ENCODE measurements around the gene ZNF202.

Gene ZNF202

DNA sequence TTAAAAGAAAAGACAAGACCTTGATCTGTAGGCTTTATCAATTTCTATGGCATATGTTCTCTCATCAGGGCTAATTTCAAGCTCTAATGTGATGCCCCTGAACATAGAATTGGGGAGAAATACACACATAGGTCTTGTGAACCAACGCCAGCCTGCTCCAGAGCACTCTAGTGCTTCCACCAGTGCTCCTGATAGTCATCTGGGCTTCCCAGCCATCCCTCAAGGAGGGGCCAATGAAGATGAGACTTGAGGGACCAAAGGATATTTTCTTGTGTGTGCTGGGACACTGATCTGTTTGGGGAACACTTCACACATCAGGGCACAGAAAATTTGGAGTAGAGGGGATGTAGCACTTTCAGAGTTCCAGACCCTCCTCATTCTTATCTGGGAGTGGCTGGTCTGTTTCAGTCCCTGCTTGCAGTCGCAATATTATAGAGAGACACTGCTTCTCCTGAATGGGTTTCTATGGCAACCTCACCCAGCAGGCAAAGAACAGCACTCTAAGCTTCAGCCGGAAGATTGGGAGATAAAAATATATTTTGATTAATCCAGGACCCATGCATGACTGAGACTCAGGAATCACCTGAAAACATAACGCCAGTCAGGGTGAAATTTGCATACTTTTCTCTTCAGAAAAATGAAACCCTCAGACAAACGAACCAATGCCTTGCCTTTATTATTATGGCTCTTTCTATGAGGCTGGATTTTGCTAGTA, 58.6 kb downstream of the ZNF202 start:
- no peak for DNase-seq (ENCODE audit: low spot score)

DNA sequence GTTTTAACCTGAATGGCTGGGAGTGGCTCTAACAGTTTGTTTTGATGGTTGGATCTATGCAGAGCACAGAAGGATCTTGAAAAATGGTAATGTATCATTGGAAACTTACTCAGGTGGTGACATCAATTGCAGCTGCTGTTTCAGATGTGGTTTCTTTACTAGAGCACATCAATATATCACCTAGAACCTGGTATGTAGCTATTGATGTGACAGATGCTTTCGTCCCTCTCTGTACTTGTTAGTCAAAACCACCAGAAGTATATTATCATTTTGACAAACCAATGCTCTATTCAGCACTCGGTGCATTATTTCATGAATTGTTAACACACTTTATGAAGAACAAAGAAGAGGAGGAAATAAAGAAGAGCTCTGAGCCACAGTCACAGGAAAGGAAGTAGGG, 60.4 kb downstream of the ZNF202 start:
- no peak for DNase-seq (ENCODE audit: low spot score)

DNA sequence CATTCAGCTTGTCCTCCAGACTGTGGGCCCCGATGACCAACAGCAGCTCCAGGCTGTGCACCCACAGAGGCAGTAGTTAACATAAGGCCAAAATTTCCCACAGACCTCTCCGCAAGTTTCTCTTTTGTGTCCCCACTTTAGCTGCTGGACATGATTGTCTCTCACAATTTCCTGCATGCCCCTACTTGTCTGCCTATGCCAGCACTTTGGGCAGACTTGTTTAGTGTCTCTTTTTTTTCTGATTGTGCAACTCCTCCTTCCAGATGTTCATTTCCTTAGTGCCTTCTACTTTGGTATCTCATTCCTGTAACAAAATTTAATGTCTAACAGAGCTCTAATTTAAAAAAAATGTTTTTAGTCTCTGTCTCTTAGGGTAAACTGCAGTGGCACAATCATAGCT, 63.2 kb downstream of the ZNF202 start:
- no peak for DNase-seq (ENCODE audit: low spot score)

DNA sequence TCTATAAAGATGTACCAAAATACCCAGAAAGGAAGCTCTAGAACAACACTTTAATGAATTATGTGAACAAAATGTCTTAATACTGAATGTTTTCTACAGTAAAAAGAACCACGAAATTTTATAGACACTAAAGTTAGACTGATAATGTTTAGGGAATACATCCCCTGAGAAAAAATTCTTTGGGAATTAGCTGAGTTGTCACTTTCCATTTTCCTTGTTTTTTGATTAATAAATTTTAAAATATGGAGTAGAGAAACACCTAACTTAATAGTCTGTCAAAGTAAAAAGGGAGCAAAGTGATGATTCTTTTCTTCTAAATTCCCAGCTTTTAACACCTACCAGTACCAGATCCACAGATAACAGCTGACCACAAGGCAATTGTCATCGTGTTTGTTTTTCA, 64.0 kb downstream of the ZNF202 start:
- DNase-seq (ENCODE audit: low spot score): no peak

DNA sequence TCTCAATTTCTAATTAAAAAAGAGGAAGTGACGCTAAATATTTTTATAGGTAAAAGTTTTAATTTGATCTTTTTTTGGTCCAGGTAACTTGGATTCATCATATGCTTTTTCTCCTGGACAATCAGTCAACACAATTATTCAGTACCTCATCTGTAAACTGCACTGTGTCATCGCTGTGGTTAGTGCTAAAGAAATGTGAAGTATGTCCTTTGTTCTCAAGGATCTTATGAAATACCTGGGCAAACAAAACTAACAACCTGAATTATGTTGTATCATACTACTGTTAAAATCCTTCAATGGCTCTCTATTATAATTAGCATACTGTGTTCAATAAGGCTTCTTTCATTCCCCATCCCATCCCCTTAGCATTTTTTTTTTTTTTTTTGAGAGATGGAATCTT, 67.2 kb downstream of the ZNF202 start:
- DNase-seq (ENCODE audit: low spot score): no peak

All from globus pallidus (tissue), 1 donor.